HG03575 (cell line): ENCODE results near the gene FEZ2.
"Not testable (repeated sequence)": the region's sequence is repeated elsewhere in the genome, so short reads cannot be mapped to it uniquely, and the experiment has no call there.

ENCODE experiments used
- ATAC-seq: cut with Tn5 transposase; IDR thresholded peaks from one replicate; pipeline ENCODE4 v1.9.1; 2021; ENCODE audit not compliant: unreplicated experiment, insufficient number of reproducible peaks, low FRiP score; ENCODE audit errors: extremely low read depth

Gene FEZ2, protein sequence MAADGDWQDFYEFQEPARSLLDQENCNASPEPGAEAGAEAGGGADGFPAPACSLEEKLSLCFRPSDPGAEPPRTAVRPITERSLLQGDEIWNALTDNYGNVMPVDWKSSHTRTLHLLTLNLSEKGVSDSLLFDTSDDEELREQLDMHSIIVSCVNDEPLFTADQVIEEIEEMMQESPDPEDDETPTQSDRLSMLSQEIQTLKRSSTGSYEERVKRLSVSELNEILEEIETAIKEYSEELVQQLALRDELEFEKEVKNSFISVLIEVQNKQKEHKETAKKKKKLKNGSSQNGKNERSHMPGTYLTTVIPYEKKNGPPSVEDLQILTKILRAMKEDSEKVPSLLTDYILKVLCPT

DNA sequence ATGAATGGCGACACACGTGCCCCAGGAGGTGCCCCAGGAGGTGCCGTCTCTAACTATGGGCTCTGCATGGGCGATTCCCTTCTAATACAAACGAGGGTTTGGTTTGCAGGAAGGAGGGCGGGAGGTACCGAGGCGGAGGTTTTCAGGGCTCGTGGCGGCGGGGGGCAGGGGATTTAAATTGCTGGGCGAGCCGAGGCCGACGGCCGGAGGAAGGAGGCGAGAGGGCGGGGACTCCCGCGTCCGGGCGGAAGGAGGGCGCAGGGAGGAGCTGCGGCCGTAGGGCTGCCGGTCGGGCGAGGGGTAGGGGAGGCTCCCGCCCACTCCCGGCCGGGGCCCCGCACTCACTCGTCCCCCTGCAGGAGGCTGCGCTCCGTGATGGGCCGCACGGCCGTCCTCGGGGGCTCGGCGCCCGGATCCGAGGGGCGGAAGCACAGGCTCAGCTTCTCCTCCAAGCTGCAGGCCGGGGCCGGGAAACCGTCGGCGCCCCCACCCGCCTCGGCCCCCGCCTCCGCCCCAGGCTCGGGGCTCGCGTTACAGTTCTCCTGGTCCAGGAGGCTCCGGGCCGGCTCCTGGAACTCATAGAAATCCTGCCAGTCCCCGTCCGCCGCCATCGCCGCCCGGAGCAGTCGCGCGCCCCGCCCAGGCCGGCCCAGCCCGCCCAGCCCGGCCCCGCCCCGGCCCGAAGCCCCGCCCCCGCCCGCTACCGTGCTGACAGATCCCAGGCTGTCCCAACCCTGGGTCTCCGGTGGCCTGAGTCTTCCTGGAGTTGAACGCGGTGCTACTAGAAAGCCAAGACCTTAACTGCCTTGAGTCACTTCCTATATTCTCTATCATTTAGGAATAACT is at the start of gene FEZ2:
TSS of gene FEZ2 (minus strand) at position 637 of the 846 bp plus-strand sequence. CDS start at position 611, 26 bp downstream.
- ATAC-seq, result peak; percentile 96

DNA sequence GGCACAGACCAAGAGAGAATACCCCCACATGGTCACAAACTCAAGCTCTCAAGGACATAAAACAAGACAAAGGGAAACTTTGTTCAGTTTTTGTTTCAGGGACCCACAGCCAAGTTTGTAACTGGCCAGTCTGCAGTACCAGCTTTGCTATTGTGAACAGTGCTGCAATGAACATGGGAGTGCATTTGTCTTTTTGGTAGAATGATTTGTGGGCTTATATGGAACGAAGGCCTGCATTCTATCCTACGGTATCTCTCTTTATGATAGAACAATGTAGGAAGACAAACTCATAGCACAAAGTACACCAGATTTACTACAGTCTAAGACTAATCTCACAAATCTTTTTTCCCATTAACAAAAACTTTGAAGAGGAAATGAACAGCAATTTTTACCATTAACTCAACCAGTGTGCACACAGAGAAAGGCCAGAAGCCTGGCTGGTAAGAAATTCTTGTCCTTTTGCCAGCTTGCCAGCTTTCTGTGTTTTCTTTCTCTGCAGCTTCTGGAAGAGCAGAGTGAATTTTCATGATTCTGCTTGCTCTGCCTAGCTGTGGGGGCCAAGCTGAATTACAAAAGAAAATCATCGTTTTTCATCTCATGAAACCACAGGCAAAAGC is 37.1 kb upstream of the FEZ2 start:
- ATAC-seq, result no peak

DNA sequence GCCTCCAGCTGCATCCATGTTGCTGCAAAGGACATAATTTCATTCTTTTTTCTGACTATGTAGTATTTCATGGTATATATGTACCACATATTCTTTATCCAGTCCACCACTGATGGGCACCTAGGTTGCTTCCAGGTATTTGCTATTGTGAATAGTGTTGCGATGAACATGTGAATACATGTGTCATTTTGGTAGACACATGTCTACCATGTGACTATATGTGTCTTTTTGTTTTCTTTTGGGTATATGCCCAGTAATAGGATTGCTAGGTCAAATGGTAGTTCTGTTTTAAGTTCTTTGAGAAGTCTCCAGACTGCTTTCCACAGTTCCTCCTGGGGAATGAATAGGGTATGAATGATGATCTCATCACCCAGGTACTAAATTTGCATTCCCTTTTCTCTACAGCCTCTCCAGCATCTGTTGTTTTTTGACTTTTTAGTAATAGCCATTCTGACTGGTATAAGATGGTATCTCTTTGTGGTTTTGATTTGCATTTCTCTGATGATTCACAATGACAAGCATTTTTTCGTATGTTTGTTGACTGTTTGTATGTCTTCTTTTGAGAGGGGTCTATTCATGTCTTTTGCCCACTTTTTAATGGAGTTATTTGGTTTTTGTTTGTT is 35.6 kb upstream of the FEZ2 start:
- no peak for ATAC-seq

DNA sequence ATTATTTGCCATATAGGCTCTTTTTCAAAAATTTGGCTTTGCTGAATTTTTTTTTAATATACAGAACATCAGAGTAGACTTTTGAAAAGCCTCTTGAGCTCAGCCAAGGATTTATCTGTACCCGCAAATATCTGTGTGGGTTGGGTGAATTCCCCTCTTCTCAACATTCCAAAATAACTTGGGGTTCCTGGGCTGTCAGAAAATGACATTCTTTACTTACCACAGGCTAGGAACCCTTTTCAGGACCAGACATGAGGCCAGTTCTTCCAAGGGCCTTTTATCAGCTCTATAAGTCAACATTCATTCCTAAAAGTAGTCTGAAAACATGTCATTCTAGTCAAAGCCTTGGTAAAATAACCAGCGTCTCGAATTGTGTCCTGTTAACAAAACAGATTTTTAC is 28.8 kb upstream of the FEZ2 start:
- ATAC-seq, result no peak

DNA sequence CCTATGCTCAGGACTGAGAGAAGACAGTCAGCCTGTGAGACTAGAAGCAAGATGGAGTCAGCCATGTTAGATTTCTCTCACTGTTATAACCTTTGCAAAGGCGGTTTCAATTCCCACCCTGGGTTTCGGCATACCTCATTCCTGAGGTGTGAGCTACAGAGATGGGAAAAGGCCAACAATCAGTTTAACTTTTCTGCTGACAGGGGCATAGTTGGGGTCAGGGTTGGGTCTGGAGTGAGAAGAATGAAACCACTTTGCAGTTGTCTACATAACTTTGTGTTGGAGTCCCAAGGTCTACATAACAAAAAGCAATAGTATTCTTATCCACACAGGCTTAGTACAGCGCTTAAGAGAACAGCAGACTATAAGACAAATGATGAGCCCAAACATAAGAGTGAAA is 28.1 kb upstream of the FEZ2 start:
- ATAC-seq, result no peak

DNA sequence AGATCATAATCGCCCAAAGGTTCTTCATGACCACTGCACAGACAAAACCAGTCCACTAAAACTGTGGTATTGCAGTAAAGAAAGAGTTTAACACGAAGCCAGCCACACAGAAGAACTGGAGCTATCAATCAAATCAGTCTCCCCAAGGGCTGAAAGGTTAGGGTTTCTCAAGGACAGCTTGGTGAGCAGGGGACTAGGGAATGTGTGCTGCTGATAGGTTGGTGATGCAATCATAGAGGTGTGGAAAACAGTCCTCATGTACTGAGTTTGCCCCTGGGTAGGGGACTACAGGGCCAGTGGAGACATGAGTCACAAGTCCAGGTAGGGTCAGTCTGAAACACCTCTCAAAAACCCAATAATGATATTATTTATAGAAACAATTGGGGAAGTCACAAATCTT is 27.3 kb upstream of the FEZ2 start:
- no peak for ATAC-seq

DNA sequence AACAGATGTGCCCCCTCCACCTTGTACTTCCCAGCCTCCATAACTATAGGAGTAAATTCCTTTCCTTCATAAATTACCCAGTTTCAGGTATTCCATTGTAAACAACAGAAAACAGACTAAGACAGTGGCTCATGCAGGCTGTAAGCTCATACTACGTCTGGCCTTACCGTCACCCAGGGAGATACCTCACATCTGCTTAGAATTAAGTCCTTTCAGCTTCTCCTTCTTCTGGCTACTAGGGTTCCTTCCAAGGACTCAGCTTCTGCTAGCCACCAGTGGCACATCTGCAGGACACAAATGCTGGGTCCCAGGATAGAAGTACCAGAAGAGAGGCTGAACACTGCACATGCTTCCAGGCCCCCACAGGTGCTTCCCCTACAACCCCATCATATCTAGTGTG is 22.4 kb upstream of the FEZ2 start:
- no peak for ATAC-seq

DNA sequence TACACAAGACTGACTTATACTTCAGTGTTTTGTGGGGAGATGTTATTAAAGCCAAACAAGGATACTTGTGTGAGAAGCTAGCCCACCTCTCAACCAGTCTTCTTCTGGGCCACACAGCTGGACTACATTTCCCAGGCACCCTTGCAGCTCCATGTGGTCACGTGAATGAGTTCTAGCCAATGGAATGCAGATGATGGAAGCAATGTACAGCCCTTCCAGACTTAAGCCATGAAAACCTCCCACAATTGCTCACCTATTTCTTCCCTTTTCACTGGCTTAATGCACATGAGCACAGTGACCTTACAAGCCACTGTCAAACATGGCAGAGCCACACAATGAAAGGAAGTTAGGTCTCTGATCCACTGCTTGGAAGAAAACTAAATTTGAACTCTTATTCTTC is 20.4 kb upstream of the FEZ2 start:
- peak; percentile 64 for ATAC-seq

DNA sequence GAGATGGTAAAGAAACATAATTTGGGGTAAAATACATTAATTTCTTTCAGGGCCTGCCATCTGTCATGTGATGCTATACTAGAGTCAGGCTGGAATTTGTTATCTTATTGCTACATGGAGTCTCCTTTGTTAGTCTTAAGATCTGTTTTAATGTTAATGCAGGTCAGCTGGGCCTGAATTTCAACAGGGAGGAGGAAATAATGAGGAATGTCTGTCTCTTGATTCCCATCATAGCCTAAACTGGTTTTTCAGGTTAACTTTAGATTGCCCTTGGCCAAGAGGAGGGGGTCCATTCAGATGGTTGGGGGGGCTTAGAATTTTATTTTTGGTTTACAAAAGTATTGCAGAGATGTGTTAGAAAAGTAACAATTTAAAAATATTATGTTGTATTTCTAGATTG is 19.0 kb upstream of the FEZ2 start:
- ATAC-seq, result no peak

DNA sequence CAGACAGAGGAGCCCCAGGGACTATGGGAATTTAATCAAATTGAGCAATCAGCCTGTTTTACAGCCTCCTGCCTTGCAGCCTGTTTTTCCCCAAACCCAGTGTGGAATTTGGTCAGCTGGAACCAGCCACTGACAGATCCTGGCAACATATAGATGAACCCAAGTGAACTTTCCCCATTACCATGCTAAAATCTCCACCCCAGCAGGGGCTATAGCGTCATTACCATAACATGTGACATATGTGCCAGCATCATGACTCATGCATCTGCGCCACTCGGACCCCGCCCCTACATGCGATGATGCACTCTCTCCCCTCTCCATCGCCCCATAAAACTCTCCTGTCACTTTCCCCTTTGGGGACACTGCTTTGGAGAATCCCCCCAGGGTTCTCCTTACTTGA is 17.3 kb upstream of the FEZ2 start:
- ATAC-seq, result no peak

DNA sequence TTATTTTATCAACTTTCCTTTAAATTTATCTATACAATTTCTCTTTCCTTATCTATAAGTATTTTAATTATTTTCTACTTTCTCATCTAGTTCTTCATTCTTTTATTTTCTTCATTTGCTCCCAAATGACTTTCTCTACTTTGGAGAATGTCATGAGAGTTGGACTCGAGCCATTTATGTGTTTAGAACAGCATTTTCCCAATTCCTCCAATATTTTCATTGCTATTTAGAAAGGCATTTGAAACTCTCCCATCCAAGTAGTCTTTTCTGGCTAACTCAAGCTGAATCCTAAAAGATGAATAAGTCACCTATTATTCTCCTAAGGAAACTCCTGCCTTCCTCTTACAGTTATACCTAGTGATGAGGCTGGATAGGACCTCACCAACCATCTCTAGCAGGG is 15.8 kb upstream of the FEZ2 start:
- no peak for ATAC-seq

DNA sequence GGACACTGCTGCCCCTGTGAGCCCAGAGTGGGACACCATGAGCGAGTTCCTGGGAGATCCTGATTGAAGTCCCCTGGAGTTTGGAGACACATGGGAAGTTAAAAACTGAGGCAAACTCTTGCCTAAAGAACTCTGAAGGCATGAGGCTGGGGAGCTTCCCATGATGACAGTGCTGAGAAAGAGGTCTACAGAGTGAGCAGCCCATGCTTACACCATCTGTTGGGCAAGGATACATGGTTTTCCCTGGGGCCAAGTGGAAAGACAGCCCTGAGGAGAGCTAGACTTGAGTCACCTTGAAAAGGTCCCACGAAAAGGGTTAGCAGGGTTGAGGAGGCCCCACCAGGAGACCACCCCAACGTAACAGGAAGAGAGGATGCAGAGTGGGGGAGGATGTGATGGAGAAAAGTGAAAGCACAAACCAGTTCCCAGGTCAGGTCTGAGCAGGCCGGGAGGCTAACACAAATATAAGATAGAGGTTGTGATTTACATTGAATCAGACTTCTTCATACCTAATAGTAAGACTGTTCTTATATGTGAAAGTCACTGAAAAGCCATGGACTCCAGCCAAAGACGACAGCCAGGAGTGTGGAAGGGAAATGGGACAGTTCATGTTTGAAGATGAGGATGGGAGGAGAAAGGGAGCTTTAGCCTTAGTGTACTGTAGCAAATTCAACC is 13.5 kb upstream of the FEZ2 start:
- no peak for ATAC-seq

DNA sequence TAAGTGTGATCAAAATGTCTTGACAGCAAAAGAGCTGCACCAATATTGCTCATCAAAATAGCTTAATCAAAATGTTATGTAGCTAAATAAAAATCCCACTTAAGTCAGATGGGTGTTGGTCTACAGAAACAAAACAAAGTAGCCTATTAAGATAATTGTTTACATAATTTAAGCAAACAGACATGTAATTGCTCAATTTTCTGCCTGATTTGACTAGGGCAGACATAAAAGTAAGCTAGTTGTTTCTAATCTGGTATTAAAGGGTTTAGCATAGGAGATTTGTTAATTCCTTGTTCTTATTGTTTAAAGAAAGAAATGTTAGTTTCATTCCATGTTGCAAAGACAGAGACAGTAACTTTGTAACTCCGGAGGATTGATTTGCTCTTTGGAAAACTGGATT is 11.5 kb upstream of the FEZ2 start:
- ATAC-seq, result no peak

DNA sequence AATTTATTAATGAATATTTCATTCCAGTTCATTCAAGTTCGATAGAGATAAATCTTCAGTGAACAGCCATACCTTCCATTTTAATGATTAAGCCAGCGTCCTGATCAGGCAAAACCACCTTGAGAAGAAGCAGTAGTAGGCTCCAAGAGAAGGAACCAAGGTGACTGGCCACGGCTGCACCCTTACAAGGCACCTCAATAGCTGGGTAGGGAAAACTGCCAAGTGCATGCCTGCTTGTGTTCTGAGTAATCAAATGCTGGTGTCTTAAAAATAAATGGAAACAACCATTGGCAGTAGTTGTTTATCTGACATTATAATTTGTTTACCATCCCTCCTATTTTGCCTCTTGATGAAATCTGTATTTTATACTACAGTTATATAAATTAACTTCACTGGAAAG is 10.0 kb upstream of the FEZ2 start:
- no peak for ATAC-seq

DNA sequence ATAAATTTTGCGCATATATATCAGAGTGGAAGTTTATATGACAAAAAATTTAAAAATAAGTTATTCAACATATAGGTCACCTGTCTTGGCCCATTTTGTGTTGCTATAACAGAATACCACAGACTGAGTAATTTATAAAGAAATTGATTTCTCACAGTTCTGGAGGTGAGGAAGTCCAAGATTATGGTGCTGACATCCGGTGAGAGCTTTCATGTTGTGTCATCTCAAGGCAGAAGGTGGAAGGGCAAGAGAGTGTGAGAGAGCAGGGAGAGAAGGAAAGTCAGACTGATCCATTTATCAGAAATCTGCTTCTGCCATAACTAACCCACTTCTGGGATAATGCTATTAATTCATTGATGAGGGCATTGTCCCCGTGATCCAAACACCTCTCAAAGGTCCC is 9.0 kb upstream of the FEZ2 start:
- no peak for ATAC-seq

DNA sequence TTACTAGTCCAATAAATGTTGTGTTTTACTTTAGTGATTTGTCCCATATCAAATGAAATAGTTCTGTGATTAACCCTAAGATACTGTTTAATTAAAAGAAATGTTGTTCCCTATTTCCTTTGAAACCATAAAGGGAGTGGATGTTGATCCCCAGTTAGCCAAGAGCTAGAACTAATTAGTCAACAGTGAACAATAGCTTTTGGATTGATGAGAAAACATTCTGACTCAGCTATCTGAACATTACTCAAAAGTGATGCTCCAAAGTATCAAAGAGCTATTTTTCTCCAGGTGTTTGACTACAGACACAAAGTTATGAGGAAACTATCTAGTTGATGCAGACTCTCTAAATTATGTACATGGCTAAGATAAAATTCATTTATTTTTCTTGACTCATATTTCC is 7.3 kb upstream of the FEZ2 start:
- no peak for ATAC-seq

DNA sequence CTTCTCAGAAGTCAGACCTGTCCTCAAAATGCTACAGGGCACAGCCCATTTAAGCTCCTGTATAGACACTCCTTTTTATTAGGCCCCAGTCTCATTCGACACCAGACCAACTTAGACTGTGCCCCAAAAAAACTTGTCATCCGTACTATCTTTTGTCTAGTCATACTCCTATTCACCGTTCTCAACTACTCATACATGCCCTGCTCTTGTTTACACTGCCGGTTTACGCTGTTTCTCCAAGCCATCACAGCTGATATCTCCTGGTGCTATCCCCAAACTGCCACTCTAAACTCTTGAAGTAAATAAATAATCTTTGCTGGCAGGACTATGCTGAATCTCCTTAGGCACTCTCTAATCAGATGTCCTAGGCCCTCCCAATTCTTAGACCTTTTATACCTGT is 5.7 kb upstream of the FEZ2 start:
- not testable (repeated sequence) for ATAC-seq

DNA sequence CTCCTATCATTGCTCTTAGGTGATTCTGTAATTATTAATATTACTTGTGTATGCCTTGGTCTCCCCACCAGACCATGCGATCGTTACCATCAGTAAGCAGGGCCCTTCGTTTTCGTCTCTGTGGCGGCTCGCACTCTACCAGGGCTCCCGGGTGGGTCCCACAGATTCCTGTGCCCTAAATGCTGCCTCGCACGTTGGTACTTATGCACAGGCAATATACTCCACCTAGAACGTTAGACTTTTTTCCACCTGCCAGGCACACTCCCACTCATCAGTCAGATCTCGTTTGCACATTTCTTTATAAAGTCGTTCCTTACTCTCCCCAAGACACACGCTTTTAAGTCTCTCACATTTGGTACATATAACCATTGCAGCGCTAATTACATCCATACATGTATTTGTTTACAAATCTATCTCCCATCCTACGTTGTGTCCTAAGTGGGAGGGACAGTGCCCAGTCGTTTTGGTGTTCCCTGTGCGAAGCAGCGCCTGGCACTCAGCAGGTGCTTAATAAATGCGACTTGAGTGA is 901 bp downstream of the FEZ2 start:
- no peak for ATAC-seq

DNA sequence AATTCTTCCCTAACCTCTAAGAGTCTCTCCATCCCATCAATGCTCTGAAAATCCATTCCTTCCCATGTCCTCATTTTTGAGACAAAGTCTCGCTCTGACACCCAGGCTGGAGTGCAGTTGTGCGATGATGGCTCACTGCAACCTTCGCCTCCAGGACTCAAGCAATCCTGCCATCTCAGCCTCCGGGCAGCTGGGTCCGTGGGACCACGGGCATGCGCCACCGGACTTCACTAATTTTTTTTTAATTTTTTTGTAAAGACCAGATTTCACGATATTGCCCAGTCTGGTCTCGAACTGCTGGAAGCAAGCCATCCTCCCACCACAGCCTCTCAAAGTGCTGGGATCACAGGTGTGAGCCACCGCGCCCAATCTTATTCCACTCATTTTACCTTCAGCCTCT is 1.6 kb downstream of the FEZ2 start:
- no peak for ATAC-seq
